CD8-positive, alpha-beta memory T cell (primary cell): Measurements from ENCODE around the gene DZIP1L. TPM values are rescaled to one million over a fixed set of nuclear protein-coding genes. Genes with fewer than 3 reads are reported as not detected.

Experiments used
- CTCF ChIA-PET: fragments of 350-600 bp; sonication (Branson Sonifier 250); formaldehyde crosslinking; loops from one replicate; lab custom pipeline; 2021; ENCODE audit warnings: antibody characterized with exemption; lab: Charles Lee
- POLR2A ChIA-PET: fragments of 350-600 bp; sonication (Branson Sonifier 250); formaldehyde crosslinking; loops from one replicate; lab custom pipeline; 2021; ENCODE audit warnings: antibody characterized with exemption; lab: Charles Lee
- DNase-seq, 5 donors: peaks; one replicate each; pipeline versions ENCODE4 v3.0.0 to v3.0.0-alpha.2; 2020 to 2022; ENCODE audit warnings: mixed read lengths in 1 of 5
- H3K27ac ChIP-seq: one replicate; pipeline ENCODE4 v1.7.0; 2013; ENCODE audit warnings: low read depth, mild to moderate bottlenecking, low read length, moderate library complexity
- H3K27me3 ChIP-seq: 2 replicates; pipeline ENCODE4 v1.7.0; 2013; ENCODE audit warnings: low read length, mild to moderate bottlenecking; ENCODE audit not compliant: insufficient read depth, poor library complexity, severe bottlenecking
- H3K36me3 ChIP-seq: 2 replicates; pipeline ENCODE4 v1.7.0; 2013; ENCODE audit warnings: mild to moderate bottlenecking, low read length, moderate library complexity; ENCODE audit not compliant: insufficient read depth
- H3K4me1 ChIP-seq: 2 replicates; pipeline ENCODE4 v1.7.0; 2013; ENCODE audit warnings: mild to moderate bottlenecking, low read length, moderate library complexity; ENCODE audit not compliant: insufficient read depth
- H3K4me3 ChIP-seq: 2 replicates; pipeline ENCODE4 v1.7.0; 2013; ENCODE audit warnings: mild to moderate bottlenecking, low read length
- H3K9me3 ChIP-seq: 2 replicates; pipeline ENCODE4 v1.7.0; 2013; ENCODE audit warnings: mild to moderate bottlenecking, low read length
- H3K27ac Mint-ChIP-seq, 8 donors: one replicate each; pipeline ENCODE4 v1.8.0; 2020 to 2021; ENCODE audit warnings: mixed read lengths in 8 of 8, mild to moderate bottlenecking in 6 of 8, inconsistent platforms in 3 of 8, moderate library complexity in 3 of 8
- H3K27me3 Mint-ChIP-seq, 2 donors: one replicate each; pipeline ENCODE4 v1.8.0; 2020 to 2021; ENCODE audit warnings: mixed read lengths in 2 of 2, mild to moderate bottlenecking in 1 of 2, moderate library complexity in 1 of 2
- H3K36me3 Mint-ChIP-seq, 3 donors: one replicate each; pipeline ENCODE4 v1.8.0; 2020 to 2021; ENCODE audit warnings: mixed read lengths in 3 of 3, inconsistent platforms in 1 of 3, mild to moderate bottlenecking in 1 of 3
- H3K4me1 Mint-ChIP-seq, 3 donors: one replicate each; pipeline ENCODE4 v1.8.0; 2020 to 2021; ENCODE audit warnings: mixed read lengths in 3 of 3, inconsistent platforms in 1 of 3, mild to moderate bottlenecking in 1 of 3
- H3K4me3 Mint-ChIP-seq, 7 donors: one replicate each; pipeline ENCODE4 v1.8.0; 2020 to 2021; ENCODE audit warnings: mixed read lengths in 7 of 7, mild to moderate bottlenecking in 6 of 7, moderate library complexity in 4 of 7, inconsistent platforms in 2 of 7
- H3K9me3 Mint-ChIP-seq, 5 donors: one replicate each; pipeline ENCODE4 v1.8.0; 2020 to 2022; ENCODE audit warnings: mixed read lengths in 5 of 5, mild to moderate bottlenecking in 3 of 5, moderate library complexity in 2 of 5, inconsistent platforms in 1 of 5
- polyA plus RNA-seq: library from polyadenylated mRNA; unstranded; fragments of 300-500 nt; fragmentation: Illumina TruSeq; gene quantifications from one replicate; pipeline ENCODE4 v1.2.3, GENCODE V29; 2021
- total RNA-seq, 2 experiments: library from RNA; stranded (reverse); gene quantifications; one replicate each; pipeline ENCODE4 v1.2.3, GENCODE V29; 2021

DZIP1L gene
- total and polyA plus RNA-seq, 3 experiments from 2014 or later, result 0.20 TPM; not detected in 2

- Mint-ChIP-seq H3K27ac (no peak overlapping the region), H3K4me3 (no peak overlapping the region), H3K4me1 (no peaks in the 10 kb centered on the region), H3K9me3 (no peaks in the 10 kb centered on the region), H3K27me3 (peaks cover 13 to 19% of the 10 kb centered on the region in 2 donors), H3K36me3 (no peaks in the 10 kb centered on the region)
- H3K9me3 ChIP-seq, result no peaks in the 10 kb centered on the region
- no peaks in the 10 kb centered on the region for H3K4me1 ChIP-seq
- no peak overlapping the region for H3K27ac ChIP-seq
- CTCF ChIA-PET, result no interaction called here
- POLR2A ChIA-PET, result no interaction called here
- no peak overlapping the region for H3K4me3 ChIP-seq
- no peaks in the 10 kb centered on the region for H3K36me3 ChIP-seq
- H3K27me3 ChIP-seq, result no peaks in the 10 kb centered on the region
- no peak for DNase-seq
Observed at GRCh38 chr3:138124188-138124587, 8.8 kb upstream of the DZIP1L start.

GRCh38 chr3:138119423-138119766 lies 4.0 kb upstream of the DZIP1L start:
- Histone ChIP-seq H3K4me1 (no peaks in the 10 kb centered on the region), H3K27me3 (peaks cover 2% of the 10 kb centered on the region), H3K36me3 (no peaks in the 10 kb centered on the region), H3K9me3 (no peaks in the 10 kb centered on the region), H3K27ac (no peak overlapping the region), H3K4me3 (no peak overlapping the region)
- H3K27me3 Mint-ChIP-seq, result peaks cover 28 to 58% of the 10 kb centered on the region in 2 donors
- H3K36me3 Mint-ChIP-seq, result no peaks in the 10 kb centered on the region
- H3K4me3 Mint-ChIP-seq, result no peak overlapping the region
- no peak overlapping the region for H3K27ac Mint-ChIP-seq
- peaks cover 0 to 3% (median 0%) of the 10 kb centered on the region in 5 donors for H3K9me3 Mint-ChIP-seq
- no peak for DNase-seq
- POLR2A ChIA-PET, result no interaction called here
- CTCF ChIA-PET, result interaction anchor here (1.2 to 3.7 kb wide), 4 partner anchors 17 to 53 kb away, joined by 3 to 18 read pairs (median 8); no protein-coding TSS in a partner anchor
- H3K4me1 Mint-ChIP-seq, result peaks cover 5 to 12% (median 9%) of the 10 kb centered on the region in 3 donors

- DNase-seq, result peak in 1 of 5 donors; percentile 54
- Histone ChIP-seq H3K9me3 (no peaks in the 10 kb centered on the region), H3K4me3 (no peak overlapping the region), H3K4me1 (no peaks in the 10 kb centered on the region), H3K27me3 (peaks cover 5% of the 10 kb centered on the region), H3K36me3 (no peaks in the 10 kb centered on the region), H3K27ac (no peak overlapping the region)
- Mint-ChIP-seq H3K36me3 (no peaks in the 10 kb centered on the region), H3K4me1 (peaks cover 5 to 12% (median 9%) of the 10 kb centered on the region in 3 donors), H3K9me3 (peaks cover 0 to 3% (median 0%) of the 10 kb centered on the region in 5 donors), H3K4me3 (no peak overlapping the region), H3K27me3 (peaks cover 28 to 61% of the 10 kb centered on the region in 2 donors), H3K27ac (no peak overlapping the region)
- POLR2A ChIA-PET, result no interaction called here
- CTCF ChIA-PET, result interaction anchor here (0.7 to 3.7 kb wide), 8 partner anchors 17 to 52 kb away, joined by 3 to 18 read pairs (median 4); no protein-coding TSS in a partner anchor
Observed at GRCh38 chr3:138118612-138119422, 3.4 kb upstream of the DZIP1L start.

GRCh38 chr3:138114431-138114918 lies 933 bp downstream of the DZIP1L start:
- H3K27me3 ChIP-seq, result peaks cover 5% of the 10 kb centered on the region
- Mint-ChIP-seq H3K27ac (peak overlapping the region in 1 of 8 donors; percentile 21), H3K36me3 (no peaks in the 10 kb centered on the region), H3K27me3 (peaks cover 33 to 72% of the 10 kb centered on the region in 2 donors), H3K4me1 (peaks cover 5 to 12% (median 9%) of the 10 kb centered on the region in 3 donors), H3K9me3 (peaks cover 0 to 3% (median 0%) of the 10 kb centered on the region in 5 donors), H3K4me3 (peak overlapping the region; percentile 31 to 69 (median 57))
- no peaks in the 10 kb centered on the region for H3K36me3 ChIP-seq
- DNase-seq, result no peak
- no peak overlapping the region for H3K27ac ChIP-seq
- ChIA-PET POLR2A (no interaction called here), CTCF (no interaction called here)
- no peak overlapping the region for H3K4me3 ChIP-seq
- H3K9me3 ChIP-seq, result no peaks in the 10 kb centered on the region
- no peaks in the 10 kb centered on the region for H3K4me1 ChIP-seq

- Mint-ChIP-seq H3K36me3 (no peaks in the 10 kb centered on the region), H3K27ac (no peak overlapping the region), H3K4me3 (no peak overlapping the region), H3K27me3 (peaks cover 32 to 66% of the 10 kb centered on the region in 2 donors), H3K9me3 (peaks cover 0 to 3% (median 0%) of the 10 kb centered on the region in 5 donors), H3K4me1 (peaks cover 5 to 12% (median 9%) of the 10 kb centered on the region in 3 donors)
- H3K36me3 ChIP-seq, result no peaks in the 10 kb centered on the region
- ChIA-PET POLR2A (no interaction called here), CTCF (no interaction called here)
- H3K4me1 ChIP-seq, result no peaks in the 10 kb centered on the region
- H3K27ac ChIP-seq, result no peak overlapping the region
- H3K9me3 ChIP-seq, result no peaks in the 10 kb centered on the region
- DNase-seq, result no peak
- H3K27me3 ChIP-seq, result peaks cover 5% of the 10 kb centered on the region
- H3K4me3 ChIP-seq, result no peak overlapping the region
Observed at GRCh38 chr3:138113326-138113725, 2.1 kb downstream of the DZIP1L start.

- H3K4me1 ChIP-seq, result no peaks in the 10 kb centered on the region
- H3K9me3 Mint-ChIP-seq, result peaks cover 0 to 3% (median 0%) of the 10 kb centered on the region in 5 donors
- no peak overlapping the region for H3K4me3 ChIP-seq
- no peak for DNase-seq
- peaks cover 5% of the 10 kb centered on the region for H3K27me3 ChIP-seq
- no peaks in the 10 kb centered on the region for H3K36me3 Mint-ChIP-seq
- H3K27ac ChIP-seq, result no peak overlapping the region
- POLR2A ChIA-PET, result no interaction called here
- H3K9me3 ChIP-seq, result no peaks in the 10 kb centered on the region
- H3K27ac Mint-ChIP-seq, result no peak overlapping the region
- peaks cover 5 to 12% (median 9%) of the 10 kb centered on the region in 3 donors for H3K4me1 Mint-ChIP-seq
- no peak overlapping the region for H3K4me3 Mint-ChIP-seq
- CTCF ChIA-PET, result no interaction called here
- H3K27me3 Mint-ChIP-seq, result peaks cover 33 to 57% of the 10 kb centered on the region in 2 donors
- H3K36me3 ChIP-seq, result no peaks in the 10 kb centered on the region
Observed at GRCh38 chr3:138112362-138112761, 3.0 kb downstream of the DZIP1L start.

GRCh38 chr3:138105598-138105997 lies 9.8 kb downstream of the DZIP1L start:
- CTCF ChIA-PET, result no interaction called here
- Mint-ChIP-seq H3K27me3 (peaks cover 12 to 15% of the 10 kb centered on the region in 2 donors), H3K27ac (no peak overlapping the region), H3K4me3 (no peak overlapping the region), H3K9me3 (peaks cover 0 to 2% (median 0%) of the 10 kb centered on the region in 5 donors), H3K36me3 (no peaks in the 10 kb centered on the region), H3K4me1 (no peaks in the 10 kb centered on the region)
- Histone ChIP-seq H3K36me3 (no peaks in the 10 kb centered on the region), H3K27me3 (no peaks in the 10 kb centered on the region), H3K4me3 (no peak overlapping the region), H3K9me3 (no peaks in the 10 kb centered on the region), H3K4me1 (no peaks in the 10 kb centered on the region), H3K27ac (no peak overlapping the region)
- DNase-seq, result no peak
- POLR2A ChIA-PET, result no interaction called here

GRCh38 chr3:138103466-138103865 lies 11.9 kb downstream of the DZIP1L start:
- CTCF ChIA-PET, result no interaction called here
- H3K4me1 ChIP-seq, result no peaks in the 10 kb centered on the region
- POLR2A ChIA-PET, result no interaction called here

More at GRCh38 chr3:138103466-138103865, 11.9 kb downstream of the DZIP1L start:
- Histone ChIP-seq H3K27me3 (no peaks in the 10 kb centered on the region), H3K4me3 (no peak overlapping the region), H3K27ac (no peak overlapping the region), H3K9me3 (no peaks in the 10 kb centered on the region), H3K36me3 (no peaks in the 10 kb centered on the region)
- no peaks in the 10 kb centered on the region for H3K36me3 Mint-ChIP-seq
- peaks cover 0 to 6% of the 10 kb centered on the region in 2 donors for H3K27me3 Mint-ChIP-seq
- H3K4me1 Mint-ChIP-seq, result no peaks in the 10 kb centered on the region
- H3K27ac Mint-ChIP-seq, result no peak overlapping the region
- H3K9me3 Mint-ChIP-seq, result peaks cover 0 to 2% (median 0%) of the 10 kb centered on the region in 5 donors
- H3K4me3 Mint-ChIP-seq, result no peak overlapping the region
- DNase-seq, result no peak
